ENCODE measurements around the gene LCN15. TPM values are rescaled to one million over a fixed set of nuclear protein-coding genes. Genes with fewer than 3 reads are reported as not detected.

The LCN15 gene
- total and polyA plus RNA-seq, 10 of the 15 experiments (the other 5 are each of a cell fraction or from before 2014, with no cell fraction given) = 0.37 to 0.50 TPM; not detected in 8

GRCh38 chr9:136720898-136721338 is 43.4 kb downstream of the LCN15 start (continued):
- TF ChIP-seq CEBPZ (IDR thresholded peaks at IDR 0.05; ENCODE audit: low read depth, low read length) (no peak), ZBTB4 (CRISPR knock-in tag; IDR thresholded peaks at IDR 0.05) (no peak), MEF2B (IDR thresholded peaks at IDR 0.05; ENCODE audit: partially characterized antibody, poor library complexity, severe bottlenecking) (no peak), RFX5 (IDR thresholded peaks at IDR 0.05; ENCODE audit: low read depth, low read length) (no peak), POLR2AphosphoS5 (IDR thresholded peaks at IDR 0.05; ENCODE audit: low read length) (no peak), CEBPB (IDR thresholded peaks at IDR 0.05; ENCODE audit: borderline replicate concordance in 1 of 2, low read depth in 2 of 2, low read length in 2 of 2) (no peak)
- TF ChIP-seq, protein P1, sequence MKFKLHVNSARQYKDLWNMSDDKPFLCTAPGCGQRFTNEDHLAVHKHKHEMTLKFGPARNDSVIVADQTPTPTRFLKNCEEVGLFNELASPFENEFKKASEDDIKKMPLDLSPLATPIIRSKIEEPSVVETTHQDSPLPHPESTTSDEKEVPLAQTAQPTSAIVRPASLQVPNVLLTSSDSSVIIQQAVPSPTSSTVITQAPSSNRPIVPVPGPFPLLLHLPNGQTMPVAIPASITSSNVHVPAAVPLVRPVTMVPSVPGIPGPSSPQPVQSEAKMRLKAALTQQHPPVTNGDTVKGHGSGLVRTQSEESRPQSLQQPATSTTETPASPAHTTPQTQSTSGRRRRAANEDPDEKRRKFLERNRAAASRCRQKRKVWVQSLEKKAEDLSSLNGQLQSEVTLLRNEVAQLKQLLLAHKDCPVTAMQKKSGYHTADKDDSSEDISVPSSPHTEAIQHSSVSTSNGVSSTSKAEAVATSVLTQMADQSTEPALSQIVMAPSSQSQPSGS (IDR thresholded peaks at IDR 0.05; ENCODE audit: low read length) = no peak
